ENCODE results near the gene CFAP92. TPM values are rescaled to one million over a fixed set of nuclear protein-coding genes. Genes with fewer than 3 reads are reported as not detected.

The CFAP92 gene
- total and polyA plus RNA-seq, 4 donors: 0.05 to 0.25 (median 0.06) TPM; not detected in 1

DNA sequence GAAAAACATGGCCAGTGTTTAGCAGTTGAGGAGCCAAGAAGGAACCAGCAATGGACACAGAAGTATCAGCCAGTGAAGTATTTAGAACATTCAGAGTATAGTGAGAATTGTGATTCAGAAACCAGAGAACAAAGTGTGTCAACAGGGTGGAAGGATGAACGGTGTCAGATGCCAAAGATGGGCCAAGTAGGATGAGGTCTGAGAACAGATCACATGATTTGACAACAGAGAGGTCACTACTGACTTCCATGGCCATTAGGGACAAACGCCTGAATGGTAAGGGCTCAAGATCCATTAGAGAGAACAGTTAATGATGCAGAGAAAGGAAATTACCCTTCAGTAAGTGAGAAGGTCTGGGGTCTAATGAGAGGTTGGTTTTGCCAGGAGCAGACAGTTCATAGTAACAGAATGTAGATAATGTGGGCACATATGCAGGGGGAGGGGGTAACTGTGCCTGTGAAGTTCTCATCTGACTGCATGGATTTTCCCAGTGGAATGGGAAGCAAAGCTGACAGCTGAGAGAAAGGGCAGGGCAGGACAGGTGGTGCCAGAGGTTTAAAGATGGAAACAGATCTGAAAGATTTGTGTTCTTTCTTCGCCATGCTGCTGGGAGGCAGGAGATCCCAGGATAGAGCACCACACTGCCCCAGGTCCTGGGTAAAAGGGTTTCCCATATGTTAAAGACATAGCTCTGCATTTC, 119.2 kb downstream of the CFAP92 start:
- Histone ChIP-seq H3K36me3 (ENCODE audit: control insufficient read depth in 4 of 4, insufficient read depth in 3 of 4, low read depth in 1 of 4, low read length in 3 of 4) (no peaks in the 10 kb centered on the region), H3K27ac (ENCODE audit: low read depth in 1 of 2, low read length in 2 of 2) (no peak overlapping the region), H3K27me3 (ENCODE audit: control insufficient read depth in 4 of 4, insufficient read depth in 4 of 4, low read length in 3 of 4) (no peaks in the 10 kb centered on the region), H3K4me3 (ENCODE audit: low read depth in 1 of 3, low read length in 3 of 3) (no peak overlapping the region), H3K9me3 (ENCODE audit: control insufficient read depth in 4 of 4, low read length in 3 of 4) (no peaks in the 10 kb centered on the region), H3K4me1 (ENCODE audit: control insufficient read depth in 4 of 4, insufficient read depth in 4 of 4, low read length in 3 of 4) (peaks cover 0 to 15% (median 9%) of the 10 kb centered on the region in 4 donors), H3K9ac (ENCODE audit: low read depth in 1 of 2, low read length in 2 of 2) (no peak overlapping the region)
- 61% methylated on average over 3 of the region's 3 CpGs for WGBS
- no peak for DNase-seq (ENCODE audit: low spot score)
- no peak for TF ChIP-seq EGR1 (IDR thresholded peaks at IDR 0.05; ENCODE audit: low read depth in 2 of 2)
- TF ChIP-seq HNF4A (conservative IDR thresholded peaks at IDR 0.05): no peak
- no peak for TF ChIP-seq FOXA2 (IDR thresholded peaks at IDR 0.05)
- TF ChIP-seq GABPA (IDR thresholded peaks at IDR 0.05 in 1 of 2, conservative IDR thresholded peaks at IDR 0.05 in 1 of 2): no peak
- TF ChIP-seq RAD21 (IDR thresholded peaks at IDR 0.05): no peak
- TF ChIP-seq, protein P1, sequence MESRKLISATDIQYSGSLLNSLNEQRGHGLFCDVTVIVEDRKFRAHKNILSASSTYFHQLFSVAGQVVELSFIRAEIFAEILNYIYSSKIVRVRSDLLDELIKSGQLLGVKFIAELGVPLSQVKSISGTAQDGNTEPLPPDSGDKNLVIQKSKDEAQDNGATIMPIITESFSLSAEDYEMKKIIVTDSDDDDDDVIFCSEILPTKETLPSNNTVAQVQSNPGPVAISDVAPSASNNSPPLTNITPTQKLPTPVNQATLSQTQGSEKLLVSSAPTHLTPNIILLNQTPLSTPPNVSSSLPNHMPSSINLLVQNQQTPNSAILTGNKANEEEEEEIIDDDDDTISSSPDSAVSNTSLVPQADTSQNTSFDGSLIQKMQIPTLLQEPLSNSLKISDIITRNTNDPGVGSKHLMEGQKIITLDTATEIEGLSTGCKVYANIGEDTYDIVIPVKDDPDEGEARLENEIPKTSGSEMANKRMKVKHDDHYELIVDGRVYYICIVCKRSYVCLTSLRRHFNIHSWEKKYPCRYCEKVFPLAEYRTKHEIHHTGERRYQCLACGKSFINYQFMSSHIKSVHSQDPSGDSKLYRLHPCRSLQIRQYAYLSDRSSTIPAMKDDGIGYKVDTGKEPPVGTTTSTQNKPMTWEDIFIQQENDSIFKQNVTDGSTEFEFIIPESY (IDR thresholded peaks at IDR 0.05): no peak
- no peak for TF ChIP-seq YY1 (IDR thresholded peaks at IDR 0.05)
- TF ChIP-seq TAF1 (conservative IDR thresholded peaks at IDR 0.05): no peak
- TF ChIP-seq JUND (IDR thresholded peaks at IDR 0.05): no peak
- no peak for TF ChIP-seq HNF4G (IDR thresholded peaks at IDR 0.05)
- TF ChIP-seq, protein P2, sequence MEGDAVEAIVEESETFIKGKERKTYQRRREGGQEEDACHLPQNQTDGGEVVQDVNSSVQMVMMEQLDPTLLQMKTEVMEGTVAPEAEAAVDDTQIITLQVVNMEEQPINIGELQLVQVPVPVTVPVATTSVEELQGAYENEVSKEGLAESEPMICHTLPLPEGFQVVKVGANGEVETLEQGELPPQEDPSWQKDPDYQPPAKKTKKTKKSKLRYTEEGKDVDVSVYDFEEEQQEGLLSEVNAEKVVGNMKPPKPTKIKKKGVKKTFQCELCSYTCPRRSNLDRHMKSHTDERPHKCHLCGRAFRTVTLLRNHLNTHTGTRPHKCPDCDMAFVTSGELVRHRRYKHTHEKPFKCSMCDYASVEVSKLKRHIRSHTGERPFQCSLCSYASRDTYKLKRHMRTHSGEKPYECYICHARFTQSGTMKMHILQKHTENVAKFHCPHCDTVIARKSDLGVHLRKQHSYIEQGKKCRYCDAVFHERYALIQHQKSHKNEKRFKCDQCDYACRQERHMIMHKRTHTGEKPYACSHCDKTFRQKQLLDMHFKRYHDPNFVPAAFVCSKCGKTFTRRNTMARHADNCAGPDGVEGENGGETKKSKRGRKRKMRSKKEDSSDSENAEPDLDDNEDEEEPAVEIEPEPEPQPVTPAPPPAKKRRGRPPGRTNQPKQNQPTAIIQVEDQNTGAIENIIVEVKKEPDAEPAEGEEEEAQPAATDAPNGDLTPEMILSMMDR (IDR thresholded peaks at IDR 0.05; ENCODE audit: low read depth, low read length, missing input control): no peak
- no peak for TF ChIP-seq SP1 (IDR thresholded peaks at IDR 0.05)
- TF ChIP-seq RXRA (IDR thresholded peaks at IDR 0.05): no peak
- TF ChIP-seq NR2F2 (IDR thresholded peaks at IDR 0.05): no peak
- no peak for TF ChIP-seq FOXA1 (IDR thresholded peaks at IDR 0.05)
- TF ChIP-seq, protein P3, sequence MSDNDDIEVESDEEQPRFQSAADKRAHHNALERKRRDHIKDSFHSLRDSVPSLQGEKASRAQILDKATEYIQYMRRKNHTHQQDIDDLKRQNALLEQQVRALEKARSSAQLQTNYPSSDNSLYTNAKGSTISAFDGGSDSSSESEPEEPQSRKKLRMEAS (IDR thresholded peaks at IDR 0.05): no peak
- TF ChIP-seq, protein P4, sequence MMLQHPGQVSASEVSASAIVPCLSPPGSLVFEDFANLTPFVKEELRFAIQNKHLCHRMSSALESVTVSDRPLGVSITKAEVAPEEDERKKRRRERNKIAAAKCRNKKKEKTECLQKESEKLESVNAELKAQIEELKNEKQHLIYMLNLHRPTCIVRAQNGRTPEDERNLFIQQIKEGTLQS (IDR thresholded peaks at IDR 0.05): no peak
- TF ChIP-seq, protein P5, sequence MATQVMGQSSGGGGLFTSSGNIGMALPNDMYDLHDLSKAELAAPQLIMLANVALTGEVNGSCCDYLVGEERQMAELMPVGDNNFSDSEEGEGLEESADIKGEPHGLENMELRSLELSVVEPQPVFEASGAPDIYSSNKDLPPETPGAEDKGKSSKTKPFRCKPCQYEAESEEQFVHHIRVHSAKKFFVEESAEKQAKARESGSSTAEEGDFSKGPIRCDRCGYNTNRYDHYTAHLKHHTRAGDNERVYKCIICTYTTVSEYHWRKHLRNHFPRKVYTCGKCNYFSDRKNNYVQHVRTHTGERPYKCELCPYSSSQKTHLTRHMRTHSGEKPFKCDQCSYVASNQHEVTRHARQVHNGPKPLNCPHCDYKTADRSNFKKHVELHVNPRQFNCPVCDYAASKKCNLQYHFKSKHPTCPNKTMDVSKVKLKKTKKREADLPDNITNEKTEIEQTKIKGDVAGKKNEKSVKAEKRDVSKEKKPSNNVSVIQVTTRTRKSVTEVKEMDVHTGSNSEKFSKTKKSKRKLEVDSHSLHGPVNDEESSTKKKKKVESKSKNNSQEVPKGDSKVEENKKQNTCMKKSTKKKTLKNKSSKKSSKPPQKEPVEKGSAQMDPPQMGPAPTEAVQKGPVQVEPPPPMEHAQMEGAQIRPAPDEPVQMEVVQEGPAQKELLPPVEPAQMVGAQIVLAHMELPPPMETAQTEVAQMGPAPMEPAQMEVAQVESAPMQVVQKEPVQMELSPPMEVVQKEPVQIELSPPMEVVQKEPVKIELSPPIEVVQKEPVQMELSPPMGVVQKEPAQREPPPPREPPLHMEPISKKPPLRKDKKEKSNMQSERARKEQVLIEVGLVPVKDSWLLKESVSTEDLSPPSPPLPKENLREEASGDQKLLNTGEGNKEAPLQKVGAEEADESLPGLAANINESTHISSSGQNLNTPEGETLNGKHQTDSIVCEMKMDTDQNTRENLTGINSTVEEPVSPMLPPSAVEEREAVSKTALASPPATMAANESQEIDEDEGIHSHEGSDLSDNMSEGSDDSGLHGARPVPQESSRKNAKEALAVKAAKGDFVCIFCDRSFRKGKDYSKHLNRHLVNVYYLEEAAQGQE (IDR thresholded peaks at IDR 0.05): no peak

All from liver (tissue), 9 donors.